GM18909 (cell line): ENCODE measurements around the gene ZNF230.

Experiments used
- ATAC-seq: cut with Tn5 transposase; IDR thresholded peaks from one replicate; pipeline ENCODE4 v1.9.1; 2021; ENCODE audit warnings: mild to moderate bottlenecking; ENCODE audit not compliant: unreplicated experiment, poor library complexity

ZNF230 gene

GRCh38 chr19:44032001-44032610, 29.3 kb downstream of the ZNF230 start:
- ATAC-seq = no peak

DNA sequence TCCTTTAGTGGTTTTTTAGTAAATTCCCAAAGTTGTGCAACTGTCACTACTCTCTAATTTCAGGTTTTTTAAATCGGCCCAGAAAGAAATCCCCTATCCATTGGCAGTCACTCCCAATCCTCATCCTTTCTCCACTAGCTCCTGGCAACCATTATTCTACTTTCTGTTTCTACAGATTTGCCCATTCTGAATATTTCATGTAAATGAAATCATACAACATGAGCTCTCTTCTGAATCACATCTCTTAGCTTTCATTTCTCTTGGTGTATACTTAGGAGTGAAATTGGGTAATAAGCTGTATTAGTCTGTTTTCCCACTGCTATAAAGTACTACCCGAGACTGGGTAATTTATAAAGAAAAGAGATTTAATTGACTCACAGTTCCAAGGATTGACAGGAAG, 39.4 kb downstream of the ZNF230 start:
- ATAC-seq = no peak

DNA sequence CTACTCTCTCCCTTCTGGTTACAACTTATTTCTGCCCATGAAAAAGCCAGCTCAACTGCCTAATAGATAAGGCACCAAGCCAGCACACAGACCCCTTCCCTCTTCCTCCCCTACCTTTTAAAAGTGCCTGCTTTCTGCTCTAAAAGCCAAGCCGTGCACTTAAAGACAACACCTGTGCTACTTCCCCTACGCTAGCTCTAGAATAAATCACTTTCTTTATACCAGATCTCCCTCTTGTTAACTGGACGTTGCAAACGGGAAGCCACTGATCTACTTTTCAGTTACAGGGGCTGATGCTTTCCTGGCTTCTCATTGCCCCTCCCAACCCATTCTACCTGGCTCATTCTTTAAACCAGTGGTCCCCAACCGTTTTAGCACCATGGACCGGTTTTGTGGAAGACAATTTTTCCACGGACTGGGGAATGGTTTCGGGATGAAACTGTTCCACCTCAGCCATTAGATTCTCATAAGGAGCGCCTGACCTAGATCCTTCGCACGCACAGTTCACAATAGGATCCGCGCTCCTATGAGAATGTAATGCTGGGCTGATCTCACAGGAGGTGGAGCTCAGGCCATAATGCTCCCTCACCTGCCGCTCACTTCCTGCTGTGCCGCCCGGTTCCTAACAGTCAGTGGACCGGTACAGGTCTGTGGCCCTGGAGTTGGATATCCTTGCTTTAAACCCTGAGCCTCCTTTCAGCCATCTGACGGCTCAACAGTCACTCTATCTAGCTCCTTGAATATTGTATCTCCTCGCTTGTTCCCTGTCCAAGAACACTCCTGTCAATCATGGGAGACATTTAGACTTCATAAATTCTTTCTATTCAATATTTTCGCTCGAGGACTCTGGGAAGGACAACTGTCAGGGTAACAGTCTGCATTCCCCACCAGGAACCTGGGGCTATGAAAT, 48.2 kb downstream of the ZNF230 start:
- ATAC-seq = peak; percentile 38

- peak; percentile 77 for ATAC-seq
Measured at GRCh38 chr19:44051650-44052402, 49.1 kb downstream of the ZNF230 start, which contains the start of gene ZNF223. ZNF223 (plus strand) TSS chr19:44052036; CDS start chr19:44055177, 3,141 bp downstream.

GRCh38 chr19:44055870-44056269, 53.1 kb downstream of the ZNF230 start:
- no peak for ATAC-seq

DNA sequence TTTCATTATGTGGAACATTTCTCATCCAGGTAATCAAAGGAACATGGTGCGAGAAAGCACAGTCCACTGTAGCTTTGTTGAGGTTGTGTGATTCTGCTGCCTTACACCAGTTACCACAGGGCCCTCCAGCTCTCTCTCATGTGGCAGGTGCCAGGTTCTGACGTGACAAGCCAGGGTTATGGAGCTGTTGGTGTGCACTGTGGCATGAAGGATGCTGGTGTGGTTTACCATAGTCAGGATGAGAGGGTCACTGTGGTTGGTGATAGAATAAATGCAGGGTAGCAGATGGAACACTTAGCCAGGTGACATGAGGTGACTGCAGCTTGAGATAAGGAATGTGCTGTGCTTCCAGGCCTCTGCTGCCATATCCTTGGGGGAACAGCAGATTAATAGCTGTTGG, 56.5 kb downstream of the ZNF230 start:
- ATAC-seq = no peak

DNA sequence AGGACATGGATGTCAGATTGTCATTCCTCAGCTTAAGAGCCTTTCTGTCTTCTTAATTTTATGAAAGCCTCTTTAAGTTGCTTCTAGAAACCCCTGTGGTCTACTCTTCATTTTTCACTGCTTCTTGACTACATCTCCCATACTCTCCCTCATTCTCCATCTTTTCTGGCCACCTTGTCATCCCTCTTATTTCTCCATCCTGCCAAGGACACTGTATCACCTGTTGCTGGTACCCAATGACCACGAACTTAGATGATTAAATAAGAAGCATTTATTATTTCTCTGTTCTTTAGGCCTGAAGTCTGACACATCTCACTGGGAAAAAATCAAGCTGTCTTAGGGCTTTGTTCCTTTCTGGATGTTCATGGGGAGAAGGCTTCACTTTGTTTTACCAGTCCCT, 58.3 kb downstream of the ZNF230 start:
- no peak for ATAC-seq
